ENCODE measurements around the gene ABCF3.

GRCh38 chr3:184184546-184185230 is 1.3 kb upstream of the ABCF3 start:
- TF ChIP-seq CTCF (IDR thresholded peaks at IDR 0.05), result no peak
- TF ChIP-seq POLR2A (IDR thresholded peaks at IDR 0.05), result no peak
